WTC11 (cell line): Measurements from ENCODE around the gene KPNB1. TPM values are rescaled to one million over a fixed set of nuclear protein-coding genes. Genes with fewer than 3 reads are reported as not detected.
A peak's percentile ranks its signal among the peaks of the same experiment; 100 is the strongest.

Experiments
- ATAC-seq: fragments of 200-7000 bp; cut with Tn5 transposase; 2 replicates; pipeline ENCODE4 v1.10.0; 2021; ENCODE audit warnings: mild to moderate bottlenecking, moderate library complexity
- CTCF ChIA-PET: fragments of 300-600 bp; sonication (Branson Sonifier 250); formaldehyde crosslinking; loops from one replicate; lab custom pipeline; 2021; ENCODE audit warnings: antibody characterized with exemption; lab: Charles Lee
- POLR2A ChIA-PET: fragments of 350-600 bp; sonication (Branson Sonifier 250); formaldehyde crosslinking; loops from one replicate; lab custom pipeline; 2021; ENCODE audit warnings: antibody characterized with exemption; lab: Charles Lee
- DNase-seq: peaks from one replicate; pipeline ENCODE4 v3.0.0; 2021; ENCODE audit warnings: low spot score
- H3K27ac Mint-ChIP-seq: 2 replicates; pipeline ENCODE4 v1.8.0; 2021; ENCODE audit warnings: mixed read lengths
- H3K27me3 Mint-ChIP-seq: 2 replicates; pipeline ENCODE4 v1.8.0; 2021; ENCODE audit warnings: low read depth, mild to moderate bottlenecking, moderate library complexity, mixed read lengths
- H3K36me3 Mint-ChIP-seq: 2 replicates; pipeline ENCODE4 v1.8.0; 2021; ENCODE audit warnings: mixed read lengths
- H3K4me1 Mint-ChIP-seq: 2 replicates; pipeline ENCODE4 v1.8.0; 2022; ENCODE audit warnings: mixed read lengths
- H3K4me3 Mint-ChIP-seq: 2 replicates; pipeline ENCODE4 v1.8.0; 2021; ENCODE audit warnings: mild to moderate bottlenecking, moderate library complexity, mixed read lengths
- H3K9me3 Mint-ChIP-seq: 2 replicates; pipeline ENCODE4 v1.8.0; 2021; ENCODE audit warnings: mixed read lengths
- EMX1 ChIP-seq: fragments of 250-450 bp; sonication (Bioruptor Pico); IDR thresholded peaks from 2 replicates; pipeline ENCODE4 v1.8.0; 2021; ENCODE audit warnings: mild to moderate bottlenecking
- ESRRA ChIP-seq: sonication (generic); formaldehyde crosslinking; IDR thresholded peaks from 2 replicates; pipeline ENCODE4 v1.8.1; 2022; ENCODE audit warnings: mild to moderate bottlenecking, missing genetic modification reagents, borderline replicate concordance
- GABPB1 ChIP-seq: sonication (generic); formaldehyde crosslinking; IDR thresholded peaks from 2 replicates; pipeline ENCODE4 v1.8.1; 2023; ENCODE audit warnings: mild to moderate bottlenecking, missing genetic modification reagents
- HMGA2 ChIP-seq: fragments of 250-450 bp; sonication (Bioruptor Pico); IDR thresholded peaks from 2 replicates; pipeline ENCODE4 v1.4.0; 2021; ENCODE audit warnings: mild to moderate bottlenecking, moderate library complexity
- NFATC4 ChIP-seq: fragments of 250-450 bp; sonication (Bioruptor Pico); IDR thresholded peaks from 2 replicates; pipeline ENCODE4 v1.9.0; 2021; ENCODE audit warnings: mild to moderate bottlenecking
- NFYB ChIP-seq: sonication (generic); formaldehyde crosslinking; conservative IDR thresholded peaks from 2 replicates; pipeline ENCODE4 v1.8.0; 2022; ENCODE audit warnings: low read depth, missing genetic modification reagents
- OVOL2 ChIP-seq: fragments of 250-450 bp; sonication (Bioruptor Pico); IDR thresholded peaks from 2 replicates; pipeline ENCODE4 v1.9.0; 2021; ENCODE audit warnings: mild to moderate bottlenecking, borderline replicate concordance
- PRRX2 ChIP-seq: fragments of 250-450 bp; sonication (Bioruptor Pico); IDR thresholded peaks from 2 replicates; pipeline ENCODE4 v1.8.0; 2021; ENCODE audit warnings: mild to moderate bottlenecking
- SMAD3 ChIP-seq: sonication (generic); formaldehyde crosslinking; IDR thresholded peaks from 2 replicates; pipeline ENCODE4 v1.8.0; 2022; ENCODE audit warnings: missing genetic modification reagents, mild to moderate bottlenecking, borderline replicate concordance
- ZNF232 ChIP-seq: sonication (generic); formaldehyde crosslinking; IDR thresholded peaks from 2 replicates; pipeline ENCODE4 v1.8.0; 2022; ENCODE audit warnings: mild to moderate bottlenecking, missing genetic modification reagents
- total RNA-seq: library from RNA; stranded (reverse); gene quantifications from 3 replicates; pipeline ENCODE4 v1.2.3, GENCODE V29; 2021
- TF ChIP-seq, protein P1 (sequence below): sonication (generic); formaldehyde crosslinking; IDR thresholded peaks from 2 replicates; pipeline ENCODE4 v1.8.0; 2022; ENCODE audit warnings: missing genetic modification reagents
- TF ChIP-seq, protein P2 (sequence below): fragments of 200-600 bp; IDR thresholded peaks from 2 replicates; pipeline ENCODE4 v1.8.0; 2022; ENCODE audit warnings: antibody characterized with exemption
- TF ChIP-seq, protein P3 (sequence below): sonication (generic); formaldehyde crosslinking; IDR thresholded peaks from 2 replicates; pipeline ENCODE4 v1.8.1; 2023; ENCODE audit warnings: mild to moderate bottlenecking, missing genetic modification reagents
- TF ChIP-seq, protein P4 (sequence below): sonication (generic); formaldehyde crosslinking; IDR thresholded peaks from 2 replicates; pipeline ENCODE4 v1.8.1; 2023; ENCODE audit warnings: mild to moderate bottlenecking, missing genetic modification reagents, moderate library complexity
- TF ChIP-seq, protein P5 (sequence below): fragments of 250-450 bp; sonication (Bioruptor Pico); IDR thresholded peaks from 2 replicates; pipeline ENCODE4 v1.9.0; 2021; ENCODE audit warnings: mild to moderate bottlenecking, borderline replicate concordance
- TF ChIP-seq, protein P6 (sequence below): sonication (generic); formaldehyde crosslinking; conservative IDR thresholded peaks from 2 replicates; pipeline ENCODE4 v1.8.1; 2022; ENCODE audit warnings: mild to moderate bottlenecking, missing genetic modification reagents
- TF ChIP-seq, protein P7 (sequence below): sonication (generic); formaldehyde crosslinking; IDR thresholded peaks from 2 replicates; pipeline ENCODE4 v1.8.0; 2023; ENCODE audit warnings: missing genetic modification reagents
- TF ChIP-seq, protein P8 (sequence below): fragments of 250-450 bp; sonication (Bioruptor Pico); IDR thresholded peaks from 2 replicates; pipeline ENCODE4 v1.9.0; 2021; ENCODE audit warnings: moderate library complexity, mild to moderate bottlenecking, inconsistent platforms, borderline replicate concordance

The KPNB1 gene
- total RNA-seq, 1 experiment from 2014 or later = 506 TPM

DNA sequence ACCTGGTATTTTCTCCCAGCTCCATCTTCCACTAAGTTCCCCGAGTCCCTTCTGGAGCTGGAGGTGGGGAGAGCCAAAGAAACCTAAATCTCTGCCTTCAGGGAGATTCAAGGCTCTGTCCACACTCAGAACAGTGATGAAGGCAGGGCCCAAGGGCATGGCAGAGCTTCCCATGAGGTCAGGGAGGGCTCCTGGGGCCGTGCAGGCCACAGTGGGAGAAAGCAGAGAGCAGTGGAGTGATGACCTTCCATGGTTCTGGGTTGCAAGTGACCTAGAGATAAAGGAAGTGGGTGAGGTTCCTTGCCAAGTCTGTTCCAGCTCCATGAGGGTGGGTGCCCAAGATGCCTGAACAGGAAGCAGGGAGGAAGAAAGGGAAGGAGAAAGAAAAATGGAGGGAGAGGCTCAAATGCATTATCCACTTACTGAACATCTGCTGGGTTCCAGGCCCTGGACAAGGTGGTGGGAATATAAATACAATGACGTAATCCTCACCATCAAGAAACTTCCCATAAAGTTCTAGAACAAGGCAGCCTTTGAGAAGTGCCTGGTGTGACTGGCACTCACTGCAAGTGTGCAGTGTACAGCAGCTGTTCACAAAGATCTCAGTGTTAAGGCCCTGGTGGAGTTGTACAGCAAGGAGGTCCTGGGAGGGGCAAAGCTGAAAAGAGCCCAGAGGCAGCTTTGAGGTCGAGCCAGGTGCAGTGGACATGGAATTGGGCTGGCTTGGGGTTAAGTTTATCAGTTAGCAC, 57.5 kb downstream of the KPNB1 start:
- H3K4me1 Mint-ChIP-seq = peaks cover 6% of the 10 kb centered on the region
- H3K4me3 Mint-ChIP-seq = peak overlapping the region; percentile 63; the same call in 1 of the 2 replicates

More for the DNA sequence above, 57.5 kb downstream of the KPNB1 start:
- DNase-seq = no peak
- Mint-ChIP-seq H3K36me3 (no peaks in the 10 kb centered on the region), H3K9me3 (no peaks in the 10 kb centered on the region), H3K27ac (no peak overlapping the region), H3K27me3 (peaks cover 22% of the 10 kb centered on the region)
- ChIA-PET POLR2A (no interaction called here), CTCF (interaction anchor here (1.6 to 3.5 kb wide), 5 partner anchors 8 to 35 kb away, joined by 6 to 37 read pairs (median 15); partner anchors contain the start of gene TBX21)
- ATAC-seq = no peak
- TF ChIP-seq NFYB (CRISPR knock-in tag) = no peak
- TF ChIP-seq ZNF232 (CRISPR knock-in tag) = no peak
- TF ChIP-seq ESRRA (CRISPR knock-in tag) = no peak
- TF ChIP-seq, protein P1, sequence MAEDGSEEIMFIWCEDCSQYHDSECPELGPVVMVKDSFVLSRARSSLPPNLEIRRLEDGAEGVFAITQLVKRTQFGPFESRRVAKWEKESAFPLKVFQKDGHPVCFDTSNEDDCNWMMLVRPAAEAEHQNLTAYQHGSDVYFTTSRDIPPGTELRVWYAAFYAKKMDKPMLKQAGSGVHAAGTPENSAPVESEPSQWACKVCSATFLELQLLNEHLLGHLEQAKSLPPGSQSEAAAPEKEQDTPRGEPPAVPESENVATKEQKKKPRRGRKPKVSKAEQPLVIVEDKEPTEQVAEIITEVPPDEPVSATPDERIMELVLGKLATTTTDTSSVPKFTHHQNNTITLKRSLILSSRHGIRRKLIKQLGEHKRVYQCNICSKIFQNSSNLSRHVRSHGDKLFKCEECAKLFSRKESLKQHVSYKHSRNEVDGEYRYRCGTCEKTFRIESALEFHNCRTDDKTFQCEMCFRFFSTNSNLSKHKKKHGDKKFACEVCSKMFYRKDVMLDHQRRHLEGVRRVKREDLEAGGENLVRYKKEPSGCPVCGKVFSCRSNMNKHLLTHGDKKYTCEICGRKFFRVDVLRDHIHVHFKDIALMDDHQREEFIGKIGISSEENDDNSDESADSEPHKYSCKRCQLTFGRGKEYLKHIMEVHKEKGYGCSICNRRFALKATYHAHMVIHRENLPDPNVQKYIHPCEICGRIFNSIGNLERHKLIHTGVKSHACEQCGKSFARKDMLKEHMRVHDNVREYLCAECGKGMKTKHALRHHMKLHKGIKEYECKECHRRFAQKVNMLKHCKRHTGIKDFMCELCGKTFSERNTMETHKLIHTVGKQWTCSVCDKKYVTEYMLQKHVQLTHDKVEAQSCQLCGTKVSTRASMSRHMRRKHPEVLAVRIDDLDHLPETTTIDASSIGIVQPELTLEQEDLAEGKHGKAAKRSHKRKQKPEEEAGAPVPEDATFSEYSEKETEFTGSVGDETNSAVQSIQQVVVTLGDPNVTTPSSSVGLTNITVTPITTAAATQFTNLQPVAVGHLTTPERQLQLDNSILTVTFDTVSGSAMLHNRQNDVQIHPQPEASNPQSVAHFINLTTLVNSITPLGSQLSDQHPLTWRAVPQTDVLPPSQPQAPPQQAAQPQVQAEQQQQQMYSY (CRISPR knock-in tag) = no peak
- TF ChIP-seq, protein P2, sequence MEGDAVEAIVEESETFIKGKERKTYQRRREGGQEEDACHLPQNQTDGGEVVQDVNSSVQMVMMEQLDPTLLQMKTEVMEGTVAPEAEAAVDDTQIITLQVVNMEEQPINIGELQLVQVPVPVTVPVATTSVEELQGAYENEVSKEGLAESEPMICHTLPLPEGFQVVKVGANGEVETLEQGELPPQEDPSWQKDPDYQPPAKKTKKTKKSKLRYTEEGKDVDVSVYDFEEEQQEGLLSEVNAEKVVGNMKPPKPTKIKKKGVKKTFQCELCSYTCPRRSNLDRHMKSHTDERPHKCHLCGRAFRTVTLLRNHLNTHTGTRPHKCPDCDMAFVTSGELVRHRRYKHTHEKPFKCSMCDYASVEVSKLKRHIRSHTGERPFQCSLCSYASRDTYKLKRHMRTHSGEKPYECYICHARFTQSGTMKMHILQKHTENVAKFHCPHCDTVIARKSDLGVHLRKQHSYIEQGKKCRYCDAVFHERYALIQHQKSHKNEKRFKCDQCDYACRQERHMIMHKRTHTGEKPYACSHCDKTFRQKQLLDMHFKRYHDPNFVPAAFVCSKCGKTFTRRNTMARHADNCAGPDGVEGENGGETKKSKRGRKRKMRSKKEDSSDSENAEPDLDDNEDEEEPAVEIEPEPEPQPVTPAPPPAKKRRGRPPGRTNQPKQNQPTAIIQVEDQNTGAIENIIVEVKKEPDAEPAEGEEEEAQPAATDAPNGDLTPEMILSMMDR = no peak
- TF ChIP-seq GABPB1 (CRISPR knock-in tag) = no peak
- no peak for TF ChIP-seq NFATC4 (CRISPR knock-in tag)
- TF ChIP-seq HMGA2 = no peak
- TF ChIP-seq PRRX2 (CRISPR knock-in tag) = no peak
- TF ChIP-seq SMAD3 = no peak
- TF ChIP-seq, protein P3, sequence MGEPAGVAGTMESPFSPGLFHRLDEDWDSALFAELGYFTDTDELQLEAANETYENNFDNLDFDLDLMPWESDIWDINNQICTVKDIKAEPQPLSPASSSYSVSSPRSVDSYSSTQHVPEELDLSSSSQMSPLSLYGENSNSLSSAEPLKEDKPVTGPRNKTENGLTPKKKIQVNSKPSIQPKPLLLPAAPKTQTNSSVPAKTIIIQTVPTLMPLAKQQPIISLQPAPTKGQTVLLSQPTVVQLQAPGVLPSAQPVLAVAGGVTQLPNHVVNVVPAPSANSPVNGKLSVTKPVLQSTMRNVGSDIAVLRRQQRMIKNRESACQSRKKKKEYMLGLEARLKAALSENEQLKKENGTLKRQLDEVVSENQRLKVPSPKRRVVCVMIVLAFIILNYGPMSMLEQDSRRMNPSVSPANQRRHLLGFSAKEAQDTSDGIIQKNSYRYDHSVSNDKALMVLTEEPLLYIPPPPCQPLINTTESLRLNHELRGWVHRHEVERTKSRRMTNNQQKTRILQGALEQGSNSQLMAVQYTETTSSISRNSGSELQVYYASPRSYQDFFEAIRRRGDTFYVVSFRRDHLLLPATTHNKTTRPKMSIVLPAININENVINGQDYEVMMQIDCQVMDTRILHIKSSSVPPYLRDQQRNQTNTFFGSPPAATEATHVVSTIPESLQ (CRISPR knock-in tag) = no peak
- TF ChIP-seq, protein P4, sequence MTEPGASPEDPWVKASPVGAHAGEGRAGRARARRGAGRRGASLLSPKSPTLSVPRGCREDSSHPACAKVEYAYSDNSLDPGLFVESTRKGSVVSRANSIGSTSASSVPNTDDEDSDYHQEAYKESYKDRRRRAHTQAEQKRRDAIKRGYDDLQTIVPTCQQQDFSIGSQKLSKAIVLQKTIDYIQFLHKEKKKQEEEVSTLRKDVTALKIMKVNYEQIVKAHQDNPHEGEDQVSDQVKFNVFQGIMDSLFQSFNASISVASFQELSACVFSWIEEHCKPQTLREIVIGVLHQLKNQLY (CRISPR knock-in tag) = no peak
- TF ChIP-seq, protein P5, sequence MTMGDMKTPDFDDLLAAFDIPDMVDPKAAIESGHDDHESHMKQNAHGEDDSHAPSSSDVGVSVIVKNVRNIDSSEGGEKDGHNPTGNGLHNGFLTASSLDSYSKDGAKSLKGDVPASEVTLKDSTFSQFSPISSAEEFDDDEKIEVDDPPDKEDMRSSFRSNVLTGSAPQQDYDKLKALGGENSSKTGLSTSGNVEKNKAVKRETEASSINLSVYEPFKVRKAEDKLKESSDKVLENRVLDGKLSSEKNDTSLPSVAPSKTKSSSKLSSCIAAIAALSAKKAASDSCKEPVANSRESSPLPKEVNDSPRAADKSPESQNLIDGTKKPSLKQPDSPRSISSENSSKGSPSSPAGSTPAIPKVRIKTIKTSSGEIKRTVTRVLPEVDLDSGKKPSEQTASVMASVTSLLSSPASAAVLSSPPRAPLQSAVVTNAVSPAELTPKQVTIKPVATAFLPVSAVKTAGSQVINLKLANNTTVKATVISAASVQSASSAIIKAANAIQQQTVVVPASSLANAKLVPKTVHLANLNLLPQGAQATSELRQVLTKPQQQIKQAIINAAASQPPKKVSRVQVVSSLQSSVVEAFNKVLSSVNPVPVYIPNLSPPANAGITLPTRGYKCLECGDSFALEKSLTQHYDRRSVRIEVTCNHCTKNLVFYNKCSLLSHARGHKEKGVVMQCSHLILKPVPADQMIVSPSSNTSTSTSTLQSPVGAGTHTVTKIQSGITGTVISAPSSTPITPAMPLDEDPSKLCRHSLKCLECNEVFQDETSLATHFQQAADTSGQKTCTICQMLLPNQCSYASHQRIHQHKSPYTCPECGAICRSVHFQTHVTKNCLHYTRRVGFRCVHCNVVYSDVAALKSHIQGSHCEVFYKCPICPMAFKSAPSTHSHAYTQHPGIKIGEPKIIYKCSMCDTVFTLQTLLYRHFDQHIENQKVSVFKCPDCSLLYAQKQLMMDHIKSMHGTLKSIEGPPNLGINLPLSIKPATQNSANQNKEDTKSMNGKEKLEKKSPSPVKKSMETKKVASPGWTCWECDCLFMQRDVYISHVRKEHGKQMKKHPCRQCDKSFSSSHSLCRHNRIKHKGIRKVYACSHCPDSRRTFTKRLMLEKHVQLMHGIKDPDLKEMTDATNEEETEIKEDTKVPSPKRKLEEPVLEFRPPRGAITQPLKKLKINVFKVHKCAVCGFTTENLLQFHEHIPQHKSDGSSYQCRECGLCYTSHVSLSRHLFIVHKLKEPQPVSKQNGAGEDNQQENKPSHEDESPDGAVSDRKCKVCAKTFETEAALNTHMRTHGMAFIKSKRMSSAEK (CRISPR knock-in tag) = no peak
- no peak for TF ChIP-seq OVOL2 (CRISPR knock-in tag)
- TF ChIP-seq, protein P6, sequence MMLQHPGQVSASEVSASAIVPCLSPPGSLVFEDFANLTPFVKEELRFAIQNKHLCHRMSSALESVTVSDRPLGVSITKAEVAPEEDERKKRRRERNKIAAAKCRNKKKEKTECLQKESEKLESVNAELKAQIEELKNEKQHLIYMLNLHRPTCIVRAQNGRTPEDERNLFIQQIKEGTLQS (CRISPR knock-in tag) = no peak
- TF ChIP-seq, protein P7, sequence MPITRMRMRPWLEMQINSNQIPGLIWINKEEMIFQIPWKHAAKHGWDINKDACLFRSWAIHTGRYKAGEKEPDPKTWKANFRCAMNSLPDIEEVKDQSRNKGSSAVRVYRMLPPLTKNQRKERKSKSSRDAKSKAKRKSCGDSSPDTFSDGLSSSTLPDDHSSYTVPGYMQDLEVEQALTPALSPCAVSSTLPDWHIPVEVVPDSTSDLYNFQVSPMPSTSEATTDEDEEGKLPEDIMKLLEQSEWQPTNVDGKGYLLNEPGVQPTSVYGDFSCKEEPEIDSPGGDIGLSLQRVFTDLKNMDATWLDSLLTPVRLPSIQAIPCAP (CRISPR knock-in tag) = no peak
- TF ChIP-seq, protein P8, sequence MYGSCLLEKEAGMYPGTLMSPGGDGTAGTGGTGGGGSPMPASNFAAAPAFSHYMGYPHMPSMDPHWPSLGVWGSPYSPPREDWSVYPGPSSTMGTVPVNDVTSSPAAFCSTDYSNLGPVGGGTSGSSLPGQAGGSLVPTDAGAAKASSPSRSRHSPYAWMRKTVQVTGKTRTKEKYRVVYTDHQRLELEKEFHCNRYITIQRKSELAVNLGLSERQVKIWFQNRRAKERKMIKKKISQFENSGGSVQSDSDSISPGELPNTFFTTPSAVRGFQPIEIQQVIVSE (CRISPR knock-in tag) = no peak
- TF ChIP-seq EMX1 = no peak
